ENCODE data around the gene CUBN.

GRCh38 chr10:17134282-17134681, 4.7 kb upstream of the CUBN start:
- no peak for TF ChIP-seq POLR2A (IDR thresholded peaks at IDR 0.05)
- no peak for TF ChIP-seq CTCF (IDR thresholded peaks at IDR 0.05)
